HepG2 (cell line): Measurements from ENCODE around the gene PTGIS. TPM values are rescaled to one million over a fixed set of nuclear protein-coding genes. Genes with fewer than 3 reads are reported as not detected.

Source experiments
- BCL3 ChIP-seq: sonication (generic); formaldehyde crosslinking; IDR thresholded peaks from 2 replicates; pipeline ENCODE4 v1.5.1; 2020; ENCODE audit warnings: mild to moderate bottlenecking, missing genetic modification reagents, moderate library complexity
- ELF1 ChIP-seq: sonication (generic); formaldehyde crosslinking; IDR thresholded peaks from 2 replicates; pipeline ENCODE4 v1.4.0; 2020; ENCODE audit warnings: missing genetic modification reagents
- FOXK2 ChIP-seq: fragments of 450-650 bp; IDR thresholded peaks from 2 replicates; pipeline ENCODE4 v1.6.1; 2016
- HNF1B ChIP-seq: sonication (generic); formaldehyde crosslinking; IDR thresholded peaks from 2 replicates; pipeline ENCODE4 v1.5.1; 2020; ENCODE audit warnings: mild to moderate bottlenecking, moderate library complexity, missing genetic modification reagents
- HOXA3 ChIP-seq: sonication (generic); formaldehyde crosslinking; IDR thresholded peaks from 2 replicates; pipeline ENCODE4 v1.5.0; 2020; ENCODE audit warnings: missing genetic modification reagents
- MEIS2 ChIP-seq: sonication (generic); formaldehyde crosslinking; IDR thresholded peaks from 2 replicates; pipeline ENCODE4 v1.9.0; 2021; ENCODE audit warnings: mild to moderate bottlenecking, missing genetic modification reagents
- PCBP1 ChIP-seq: fragments of 200-400 bp; formaldehyde crosslinking; IDR thresholded peaks from 2 replicates; pipeline ENCODE4 v1.6.1; 2017; ENCODE audit warnings: mild to moderate bottlenecking, low read depth, low read length, borderline replicate concordance
- SMAD3 ChIP-seq: sonication (generic); formaldehyde crosslinking; IDR thresholded peaks from 2 replicates; pipeline ENCODE4 v1.4.0; 2020; ENCODE audit warnings: missing genetic modification reagents
- SP140L ChIP-seq: sonication (generic); formaldehyde crosslinking; IDR thresholded peaks from 2 replicates; pipeline ENCODE4 v1.4.0; 2020; ENCODE audit warnings: missing genetic modification reagents, borderline replicate concordance
- STAT5B ChIP-seq: sonication (generic); formaldehyde crosslinking; IDR thresholded peaks from 2 replicates; pipeline ENCODE4 v1.4.0; 2020; ENCODE audit warnings: missing genetic modification reagents
- TAF15 ChIP-seq: fragments of 200-400 bp; formaldehyde crosslinking; IDR thresholded peaks from one replicate; pipeline ENCODE4 v1.6.1; 2018; ENCODE audit warnings: mild to moderate bottlenecking, low read depth, low read length; ENCODE audit not compliant: poor library complexity, severe bottlenecking
- USF2 ChIP-seq, 2 experiments: sonication (generic) in 1 of 2; formaldehyde crosslinking in 1 of 2; IDR thresholded peaks; 2 replicates each; pipeline versions ENCODE4 v1.5.1 to v1.6.1; 2011 to 2020; ENCODE audit warnings: borderline replicate concordance in 1 of 2, low read depth in 1 of 2, low read length in 1 of 2, mild to moderate bottlenecking in 1 of 2, missing genetic modification reagents in 1 of 2, moderate library complexity in 1 of 2
- ZFP36L2 ChIP-seq: sonication (generic); formaldehyde crosslinking; IDR thresholded peaks from 2 replicates; pipeline ENCODE4 v1.4.0; 2020; ENCODE audit warnings: missing genetic modification reagents
- ZNF282 ChIP-seq: fragments of 450-650 bp; IDR thresholded peaks from 2 replicates; pipeline ENCODE4 v1.6.1; 2018; ENCODE audit not compliant: partially characterized antibody
- ZNF343 ChIP-seq: sonication (generic); formaldehyde crosslinking; IDR thresholded peaks from 2 replicates; pipeline ENCODE4 v1.4.0; 2020; ENCODE audit warnings: mild to moderate bottlenecking, missing genetic modification reagents
- ZNF674 ChIP-seq: sonication (generic); formaldehyde crosslinking; IDR thresholded peaks from 2 replicates; pipeline ENCODE4 v1.5.0; 2020; ENCODE audit warnings: low read depth, mild to moderate bottlenecking, missing genetic modification reagents
- ZNF839 ChIP-seq: sonication (generic); formaldehyde crosslinking; IDR thresholded peaks from 2 replicates; pipeline ENCODE4 v1.4.0; 2020; ENCODE audit warnings: missing genetic modification reagents, mild to moderate bottlenecking, borderline replicate concordance
- ZSCAN29 ChIP-seq: sonication (generic); formaldehyde crosslinking; conservative IDR thresholded peaks from 2 replicates; pipeline ENCODE4 v1.4.0; 2020; ENCODE audit warnings: mild to moderate bottlenecking, missing genetic modification reagents
- polyA plus RNA-seq, 8 experiments: library from polyadenylated mRNA; depleted of rRNA in 3 of 8; stranded (reverse) in 7 of 8; unstranded in 1 of 8; fragments of >200 nt; fragmentation: Illumina TruSeq in 4 of 8; extraction: Trizol in 4 of 8; gene quantifications; 2 replicates each; pipeline versions ENCODE4 v1.2.1 to v1.2.3, GENCODE V29; 2011 to 2016; ENCODE audit warnings: low read depth in 4 of 8, missing spikeins in 1 of 8, mixed read lengths in 1 of 8; ENCODE audit not compliant: insufficient read depth in 1 of 8
- total RNA-seq, 5 experiments: library from RNA; depleted of rRNA; stranded (reverse); fragments of >200 nt; fragmentation: Illumina TruSeq; extraction: Trizol; gene quantifications; 2 replicates each; pipeline ENCODE4 v1.2.3, GENCODE V29; 2016; ENCODE audit warnings: low read depth in 1 of 5
- TF ChIP-seq, protein P1 (sequence below): sonication (generic); formaldehyde crosslinking; IDR thresholded peaks from 2 replicates; pipeline ENCODE4 v1.8.1; 2023; ENCODE audit warnings: mild to moderate bottlenecking, missing genetic modification reagents
- TF ChIP-seq, protein P2 (sequence below): IDR thresholded peaks from 2 replicates; pipeline ENCODE4 v1.6.1; 2012; ENCODE audit warnings: low read depth, low read length, improper control_type of control experiment

The PTGIS gene
- total and polyA plus RNA-seq, 2 of the 13 experiments (the other 11 are each of a cell fraction or from before 2014, with no cell fraction given): not detected

GRCh38 chr20:49608752-49609670, 41.1 kb upstream of the PTGIS start (continued):
- TF ChIP-seq, protein P1, sequence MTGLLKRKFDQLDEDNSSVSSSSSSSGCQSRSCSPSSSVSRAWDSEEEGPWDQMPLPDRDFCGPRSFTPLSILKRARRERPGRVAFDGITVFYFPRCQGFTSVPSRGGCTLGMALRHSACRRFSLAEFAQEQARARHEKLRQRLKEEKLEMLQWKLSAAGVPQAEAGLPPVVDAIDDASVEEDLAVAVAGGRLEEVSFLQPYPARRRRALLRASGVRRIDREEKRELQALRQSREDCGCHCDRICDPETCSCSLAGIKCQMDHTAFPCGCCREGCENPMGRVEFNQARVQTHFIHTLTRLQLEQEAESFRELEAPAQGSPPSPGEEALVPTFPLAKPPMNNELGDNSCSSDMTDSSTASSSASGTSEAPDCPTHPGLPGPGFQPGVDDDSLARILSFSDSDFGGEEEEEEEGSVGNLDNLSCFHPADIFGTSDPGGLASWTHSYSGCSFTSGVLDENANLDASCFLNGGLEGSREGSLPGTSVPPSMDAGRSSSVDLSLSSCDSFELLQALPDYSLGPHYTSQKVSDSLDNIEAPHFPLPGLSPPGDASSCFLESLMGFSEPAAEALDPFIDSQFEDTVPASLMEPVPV: no peak; the same call in 1 of the 2 replicates
- TF ChIP-seq ELF1 (CRISPR knock-in tag) (no peak), ZNF674 (no peak; the same call in 1 of the 2 replicates), MEIS2 (CRISPR knock-in tag) (no peak; the same call in 1 of the 2 replicates), ZFP36L2 (CRISPR knock-in tag) (no peak), FOXK2 (no peak), HOXA3 (CRISPR knock-in tag) (peak; percentile 70), ZNF282 (no peak), STAT5B (CRISPR knock-in tag) (no peak), TAF15 (no peak), ZNF839 (CRISPR knock-in tag) (0 out of 2 replicates have a peak, but pooled peaks have one; percentile 54), HNF1B (CRISPR knock-in tag) (peak; percentile 64), SMAD3 (CRISPR knock-in tag) (0 out of 2 replicates have a peak, but pooled peaks have one; percentile 67), PCBP1 (no peak), BCL3 (peak; percentile 85; the same call in 1 of the 2 replicates), ZNF343 (CRISPR knock-in tag) (no peak), SP140L (no peak), USF2 (IDR thresholded peaks at IDR 0.05; ENCODE audit: low read depth, low read length) (no peak), USF2 (CRISPR knock-in tag; IDR thresholded peaks at IDR 0.05; ENCODE audit: borderline replicate concordance) (no peak; the same call in 1 of the 2 replicates), ZSCAN29 (CRISPR knock-in tag) (no peak; the same call in 1 of the 2 replicates)
- TF ChIP-seq, protein P2, sequence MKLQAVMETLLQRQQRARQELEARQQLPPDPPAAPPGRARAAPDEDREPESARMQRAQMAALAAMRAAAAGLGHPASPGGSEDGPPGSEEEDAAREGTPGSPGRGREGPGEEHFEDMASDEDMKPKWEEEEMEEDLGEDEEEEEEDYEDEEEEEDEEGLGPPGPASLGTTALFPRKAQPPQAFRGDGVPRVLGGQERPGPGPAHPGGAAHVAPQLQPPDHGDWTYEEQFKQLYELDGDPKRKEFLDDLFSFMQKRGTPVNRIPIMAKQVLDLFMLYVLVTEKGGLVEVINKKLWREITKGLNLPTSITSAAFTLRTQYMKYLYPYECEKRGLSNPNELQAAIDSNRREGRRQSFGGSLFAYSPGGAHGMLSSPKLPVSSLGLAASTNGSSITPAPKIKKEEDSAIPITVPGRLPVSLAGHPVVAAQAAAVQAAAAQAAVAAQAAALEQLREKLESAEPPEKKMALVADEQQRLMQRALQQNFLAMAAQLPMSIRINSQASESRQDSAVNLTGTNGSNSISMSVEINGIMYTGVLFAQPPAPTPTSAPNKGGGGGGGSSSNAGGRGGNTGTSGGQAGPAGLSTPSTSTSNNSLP: no peak
